K562 (cell line): Measurements from ENCODE around the gene PPHLN1. TPM values are rescaled to one million over a fixed set of nuclear protein-coding genes. Genes with fewer than 3 reads are reported as not detected.

ENCODE experiments used
- ATAC-seq: fragments of 200-7000 bp; cut with Tn5 transposase; 3 replicates; pipeline ENCODE4 v1.9.1; 2020; ENCODE audit warnings: moderate library complexity
- BruUV-seq: library from RNA; stranded (reverse); fragments of 400-500 nt; replicated peaks from 2 replicates; lab custom pipeline; 2021; lab: Mats Ljungman, UMichigan
- CTCF ChIA-PET: fragments of 300-600 bp; formaldehyde crosslinking; extraction: SDS; loops from one replicate; lab custom pipeline; 2021; ENCODE audit warnings: low intra/inter-chr PET ratio; lab: Yijun Ruan, JAX
- POLR2A ChIA-PET: fragments of 300-600, 350-650 bp; sonication (Branson Sonifier 250); formaldehyde crosslinking; extraction: SDS; loops from one replicate; lab custom pipeline; 2021; ENCODE audit warnings: antibody characterized with exemption, inconsistent platforms; lab: Yijun Ruan, JAX
- DNase-seq, 4 experiments: peaks; one replicate each; pipeline versions ENCODE4 v3.0.0 to v3.0.0-alpha.2; 2011 to 2018; ENCODE audit warnings: low spot score in 3 of 4, mixed read lengths in 3 of 4; ENCODE audit errors: extremely low read depth in 1 of 4
- FAIRE-seq: peaks from 2 replicates; lab custom pipeline; 2011; peaks lifted over from hg19 to GRCh38; lab: Jason Lieb, UNC
- H2AFZ ChIP-seq: 2 replicates; pipeline ENCODE4 v1.6.0; 2011; ENCODE audit warnings: low read depth, low read length, control low read depth, inconsistent platforms
- H3K27ac ChIP-seq: fragments of 200-600 bp; 3 replicates; pipeline ENCODE4 v1.8.0; 2011; ENCODE audit warnings: low read depth, mild to moderate bottlenecking, control low read depth, inconsistent platforms, low read length, moderate library complexity, mixed read lengths; ENCODE audit errors: extremely low read depth
- H3K27me3 ChIP-seq, 2 experiments: fragments of 300-600 bp in 1 of 2; 2 replicates in 1 of 2; 3 replicates in 1 of 2; pipeline versions ENCODE4 v1.6.0 to v1.8.0; 2011; ENCODE audit warnings: inconsistent platforms in 2 of 2, low read length in 2 of 2, mild to moderate bottlenecking in 1 of 2, mixed read lengths in 1 of 2, moderate library complexity in 1 of 2; ENCODE audit not compliant: control insufficient read depth in 2 of 2, insufficient read depth in 2 of 2
- H3K36me3 ChIP-seq: fragments of 300-600 bp; 3 replicates; pipeline ENCODE4 v1.8.0; 2011; ENCODE audit warnings: mild to moderate bottlenecking, low read length, inconsistent platforms; ENCODE audit not compliant: control insufficient read depth, insufficient read depth
- H3K4me1 ChIP-seq, 2 experiments: fragments of 200-600 bp in 1 of 2; replicated peaks in 1 of 2; 2 replicates in 1 of 2; 3 replicates in 1 of 2; pipeline versions ENCODE4 v1.5.1 to v1.8.0; 2011; ENCODE audit warnings: inconsistent platforms in 2 of 2, low read length in 2 of 2, mild to moderate bottlenecking in 1 of 2, mixed read lengths in 1 of 2, moderate library complexity in 1 of 2; ENCODE audit not compliant: control insufficient read depth in 2 of 2, insufficient read depth in 2 of 2
- H3K4me2 ChIP-seq: 2 replicates; pipeline ENCODE4 v1.6.1; 2011; ENCODE audit warnings: low read length, control low read depth, inconsistent platforms, mixed read lengths; ENCODE audit not compliant: insufficient read depth
- H3K4me3 ChIP-seq: fragments of 200-600 bp; sonication (generic), shearing (Covaris generic); 2 replicates; pipeline ENCODE4 v1.5.1; 2016; ENCODE audit warnings: control low read depth, inconsistent platforms
- H3K79me2 ChIP-seq: fragments of 200-600 bp; 3 replicates; pipeline ENCODE4 v1.8.0; 2011; ENCODE audit warnings: low read length, inconsistent platforms; ENCODE audit not compliant: control insufficient read depth, insufficient read depth
- H3K9ac ChIP-seq, 2 experiments: 2 replicates each; pipeline versions ENCODE4 v1.6.0 to v1.6.1; 2011; ENCODE audit warnings: low read depth in 2 of 2, low read length in 2 of 2, control low read depth in 1 of 2, inconsistent platforms in 1 of 2, mild to moderate bottlenecking in 1 of 2, mixed read lengths in 1 of 2; ENCODE audit not compliant: insufficient read depth in 1 of 2
- H3K9me1 ChIP-seq: one replicate; pipeline ENCODE4 v1.6.0; 2011; ENCODE audit warnings: inconsistent platforms, mild to moderate bottlenecking, low read length, moderate library complexity; ENCODE audit not compliant: control insufficient read depth, insufficient read depth
- H3K9me3 ChIP-seq: replicated peaks from 2 replicates; pipeline ENCODE4 v1.5.1; 2011; ENCODE audit warnings: low read depth, low read length, inconsistent platforms; ENCODE audit not compliant: control insufficient read depth, insufficient read depth
- H4K20me1 ChIP-seq: replicated peaks from 2 replicates; pipeline ENCODE4 v1.6.1; 2011; ENCODE audit warnings: low read length, inconsistent platforms, mixed read lengths; ENCODE audit not compliant: control insufficient read depth, insufficient read depth
- CC2D1A ChIP-seq: fragments of 450-650 bp; IDR thresholded peaks from 2 replicates; pipeline ENCODE4 v1.6.1; 2017; ENCODE audit warnings: mild to moderate bottlenecking
- FOXA3 ChIP-seq, 2 experiments: fragments of 450-650 bp in 1 of 2; sonication (generic) in 1 of 2; formaldehyde crosslinking; IDR thresholded peaks in 1 of 2; conservative IDR thresholded peaks in 1 of 2; 2 replicates each; pipeline versions ENCODE4 v1.4.0 to v1.8.0; 2020 to 2022; ENCODE audit warnings: mild to moderate bottlenecking in 2 of 2, missing genetic modification reagents in 1 of 2
- GATAD2B ChIP-seq: fragments of 450-650 bp; IDR thresholded peaks from 2 replicates; pipeline ENCODE4 v1.6.1; 2017; ENCODE audit warnings: mild to moderate bottlenecking, borderline replicate concordance
- HOMEZ ChIP-seq: fragments of 250-450 bp; sonication (Bioruptor Pico); IDR thresholded peaks from 2 replicates; pipeline ENCODE4 v1.4.0; 2020; ENCODE audit warnings: mild to moderate bottlenecking, moderate library complexity
- MYC ChIP-seq, 2 experiments: fragments of 250-450 bp in 1 of 2; sonication (Bioruptor Pico) in 1 of 2; IDR thresholded peaks; 2 replicates each; pipeline versions ENCODE4 v1.5.1 to v1.6.1; 2012 to 2021; ENCODE audit warnings: low read depth in 2 of 2, borderline replicate concordance in 1 of 2, improper control_type of control experiment in 1 of 2, low read length in 1 of 2, mild to moderate bottlenecking in 1 of 2, moderate library complexity in 1 of 2
- NR2C2 ChIP-seq, 2 experiments: fragments of 200-800 bp in 1 of 2; sonication (Bioruptor generic) in 1 of 2; sonication (generic) in 1 of 2; formaldehyde crosslinking in 1 of 2; IDR thresholded peaks; 2 replicates each; pipeline versions ENCODE4 v1.6.1 to v1.8.0; 2016 to 2022; ENCODE audit warnings: mild to moderate bottlenecking in 1 of 2, missing compliant biosample characterization in 1 of 2, missing genetic modification characterization in 1 of 2, missing genetic modification reagents in 1 of 2
- RCOR1 ChIP-seq, 2 experiments: IDR thresholded peaks; 2 replicates each; pipeline ENCODE4 v1.6.1; 2012; ENCODE audit warnings: low read depth in 2 of 2, low read length in 2 of 2, borderline replicate concordance in 1 of 2, improper control_type of control experiment in 1 of 2
- RNF219 ChIP-seq: fragments of 250-450 bp; sonication (Bioruptor Pico); IDR thresholded peaks from 2 replicates; pipeline ENCODE4 v1.5.0; 2022; ENCODE audit warnings: mild to moderate bottlenecking
- TARDBP ChIP-seq: fragments of 450-650 bp; IDR thresholded peaks from 2 replicates; pipeline ENCODE4 v1.6.1; 2016
- TCF7L2 ChIP-seq: fragments of 150-350 bp; IDR thresholded peaks from 2 replicates; pipeline ENCODE4 v1.6.1; 2016; ENCODE audit warnings: low read depth, mild to moderate bottlenecking, low read length, moderate library complexity
- ZC3H8 ChIP-seq: fragments of 450-650 bp; IDR thresholded peaks from 2 replicates; pipeline ENCODE4 v1.6.1; 2017
- ZNF311 ChIP-seq: fragments of 250-450 bp; sonication (Bioruptor Pico); IDR thresholded peaks from 2 replicates; pipeline ENCODE4 v1.4.0; 2020; ENCODE audit warnings: mild to moderate bottlenecking, moderate library complexity
- ZNF324 ChIP-seq: fragments of 250-450 bp; sonication (Bioruptor Pico); IDR thresholded peaks from 2 replicates; pipeline ENCODE4 v1.4.0; 2020; ENCODE audit warnings: mild to moderate bottlenecking
- ZNF57 ChIP-seq: fragments of 450-650 bp; formaldehyde crosslinking; IDR thresholded peaks from 2 replicates; pipeline ENCODE4 v1.4.0; 2020; ENCODE audit warnings: mild to moderate bottlenecking, moderate library complexity
- ZNF586 ChIP-seq: fragments of 450-650 bp; formaldehyde crosslinking; conservative IDR thresholded peaks from 2 replicates; pipeline ENCODE4 v1.4.0; 2020; ENCODE audit warnings: mild to moderate bottlenecking, moderate library complexity
- WGBS: fragments of 100-300 bp; shearing (Covaris generic); methylation state at CpG from one replicate; pipeline ENCODE4 v1.1.6; 2016; ENCODE audit warnings: low coverage, mixed read lengths; ENCODE audit not compliant: insufficient coverage; ENCODE audit errors: missing lambda C conversion rate; 5-methylcytosine and 5-hydroxymethylcytosine counted together
- in situ Hi-C: fragments of 300-500 bp; cut with MboI; formaldehyde crosslinking; loops from 4 replicates; pipeline ENCODE4 v1.15.0; 2018; ENCODE audit warnings: inconsistent platforms, mixed read lengths
- intact Hi-C: fragments of 100-400 bp; cut with micrococcal nuclease; formaldehyde crosslinking; loops from 2 replicates; pipeline ENCODE4 v1.14.2; 2022
- polyA plus RNA-seq, 8 experiments: library from polyadenylated mRNA; depleted of rRNA in 4 of 8; stranded (reverse) in 5 of 8; unstranded in 3 of 8; fragments of >200 nt; fragmentation: Nextera tagmentation in 2 of 8; fragmentation: Illumina TruSeq in 1 of 8; extraction: Ambion mirVana in 2 of 8; extraction: Trizol in 1 of 8; gene quantifications; 2 replicates each; pipeline versions ENCODE4 v1.2.1 to v1.2.3, GENCODE V29; 2011 to 2014; ENCODE audit warnings: inconsistent platforms in 1 of 8, missing spikeins in 1 of 8
- total RNA-seq, 7 experiments: library from RNA; depleted of rRNA in 6 of 7; stranded (reverse); fragments of >200 nt in 6 of 7; fragmentation: Illumina TruSeq in 2 of 7; extraction: Trizol in 2 of 7; gene quantifications; 2 replicates each; pipeline versions ENCODE4 v1.2.1 to v1.2.3, GENCODE V29; 2011 to 2021; ENCODE audit warnings: low replicate concordance in 1 of 7
- TF ChIP-seq, protein P1 (sequence below): fragments of 450-650 bp; IDR thresholded peaks from 2 replicates; pipeline ENCODE4 v1.6.1; 2016; ENCODE audit warnings: antibody characterized with exemption
- TF ChIP-seq, protein P2 (sequence below): sonication (generic); formaldehyde crosslinking; IDR thresholded peaks from 2 replicates; pipeline ENCODE4 v1.8.0; 2022; ENCODE audit warnings: mild to moderate bottlenecking, missing genetic modification reagents

Gene PPHLN1
- total and polyA plus RNA-seq, 9 of the 15 experiments (the other 6 are each of a cell fraction or from before 2014, with no cell fraction given) = 66.3 to 112 (median 93.6) TPM

DNA sequence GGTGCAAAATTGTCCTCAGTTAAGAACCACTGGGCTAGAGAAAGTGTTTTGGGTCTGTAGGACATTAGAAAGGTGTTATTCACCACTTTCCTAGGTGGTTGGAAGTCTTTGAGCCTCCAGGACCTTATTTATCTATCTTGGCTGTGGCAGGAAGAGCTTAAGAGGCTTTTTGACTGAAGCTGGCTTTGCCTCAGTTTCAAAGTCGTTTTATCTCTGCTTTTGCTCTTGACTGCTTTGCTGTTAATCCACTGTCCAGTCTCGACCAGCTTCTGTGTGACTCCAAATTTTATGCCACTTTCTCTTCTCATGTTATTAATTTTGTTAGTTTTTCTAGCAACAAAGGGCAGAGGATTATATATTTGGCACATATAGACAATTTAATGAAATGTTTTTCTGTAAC lies 60.3 kb downstream of the PPHLN1 start:
- H3K9me1 ChIP-seq = no peaks in the 10 kb centered on the region
- H3K4me1 ChIP-seq = peaks cover 0 to 17% of the 10 kb centered on the region in 2 experiments; a peak in 2 of 5 replicates
- no TSS peak for BruUV-seq
- no peaks in the 10 kb centered on the region for H3K79me2 ChIP-seq
- no peaks in the 10 kb centered on the region for H3K9me3 ChIP-seq
- ChIA-PET CTCF (no interaction called here), POLR2A (interaction anchor here (1.1 kb wide), 1 partner anchor 9 kb away, joined by 3 read pairs; no protein-coding TSS in a partner anchor)
- H4K20me1 ChIP-seq = no peaks in the 10 kb centered on the region
- H3K36me3 ChIP-seq = peaks cover 19% of the 10 kb centered on the region; the same call in 2 of the 3 replicates
- intact Hi-C loops = no loop called here
- DNase-seq = no peak
- WGBS = 14% methylated on average over 2 of the region's 2 CpGs
- no peak overlapping the region for H3K9ac ChIP-seq
- no peak overlapping the region for H2AFZ ChIP-seq
- ATAC-seq = peak; percentile 56
- no peak overlapping the region for H3K27ac ChIP-seq
- peak; percentile 23 for FAIRE-seq
- H3K4me2 ChIP-seq = no peak overlapping the region
- H3K4me3 ChIP-seq = no peak overlapping the region
- no peaks in the 10 kb centered on the region for H3K27me3 ChIP-seq
- in situ Hi-C loops = no loop called here
- TF ChIP-seq TARDBP (no peak), FOXA3 (CRISPR knock-in tag; conservative IDR thresholded peaks at IDR 0.05 in 1 of 2, IDR thresholded peaks at IDR 0.05 in 1 of 2) (no peak), MYC (IDR thresholded peaks at IDR 0.05; ENCODE audit: low read depth, low read length) (no peak), MYC (CRISPR knock-in tag; IDR thresholded peaks at IDR 0.05; ENCODE audit: borderline replicate concordance, low read depth) (no peak), ZNF57 (CRISPR knock-in tag) (no peak), ZNF586 (CRISPR knock-in tag) (no peak), RCOR1 (IDR thresholded peaks at IDR 0.05; ENCODE audit: borderline replicate concordance in 1 of 2, low read depth in 2 of 2, low read length in 2 of 2) (no peak), ZC3H8 (no peak), GATAD2B (no peak), RNF219 (CRISPR knock-in tag) (no peak), TCF7L2 (no peak), ZNF324 (no peak), CC2D1A (no peak), HOMEZ (CRISPR knock-in tag) (no peak), ZNF311 (CRISPR knock-in tag) (no peak), NR2C2 (CRISPR knock-in tag; IDR thresholded peaks at IDR 0.05) (no peak), NR2C2 (tag; IDR thresholded peaks at IDR 0.05) (no peak)
- TF ChIP-seq, protein P1, sequence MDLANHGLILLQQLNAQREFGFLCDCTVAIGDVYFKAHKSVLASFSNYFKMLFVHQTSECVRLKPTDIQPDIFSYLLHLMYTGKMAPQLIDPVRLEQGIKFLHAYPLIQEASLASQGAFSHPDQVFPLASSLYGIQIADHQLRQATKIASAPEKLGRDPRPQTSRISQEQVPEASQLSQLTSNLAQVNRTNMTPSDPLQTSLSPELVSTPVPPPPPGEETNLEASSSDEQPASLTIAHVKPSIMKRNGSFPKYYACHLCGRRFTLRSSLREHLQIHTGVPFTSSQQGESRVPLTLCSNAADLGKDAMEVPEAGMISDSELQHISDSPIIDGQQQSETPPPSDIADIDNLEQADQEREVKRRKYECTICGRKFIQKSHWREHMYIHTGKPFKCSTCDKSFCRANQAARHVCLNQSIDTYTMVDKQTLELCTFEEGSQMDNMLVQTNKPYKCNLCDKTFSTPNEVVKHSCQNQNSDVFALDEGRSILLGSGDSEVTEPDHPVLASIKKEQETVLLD = no peak
- TF ChIP-seq, protein P2, sequence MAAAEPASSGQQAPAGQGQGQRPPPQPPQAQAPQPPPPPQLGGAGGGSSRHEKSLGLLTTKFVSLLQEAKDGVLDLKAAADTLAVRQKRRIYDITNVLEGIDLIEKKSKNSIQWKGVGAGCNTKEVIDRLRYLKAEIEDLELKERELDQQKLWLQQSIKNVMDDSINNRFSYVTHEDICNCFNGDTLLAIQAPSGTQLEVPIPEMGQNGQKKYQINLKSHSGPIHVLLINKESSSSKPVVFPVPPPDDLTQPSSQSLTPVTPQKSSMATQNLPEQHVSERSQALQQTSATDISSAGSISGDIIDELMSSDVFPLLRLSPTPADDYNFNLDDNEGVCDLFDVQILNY (CRISPR knock-in tag) = no peak
